GF-D8 (cell line): ENCODE results near the gene WDR64.

Source experiments
- DNase-seq: peaks from one replicate; lab custom pipeline; 2025; lab: John Stamatoyannopoulos, UW

WDR64 gene

GRCh38 chr1:241738284-241739078 lies 86.4 kb downstream of the WDR64 start:
- DNase-seq, result no peak

GRCh38 chr1:241742084-241742483 lies 90.0 kb downstream of the WDR64 start:
- DNase-seq, result no peak

- DNase-seq, result no peak
Measured at GRCh38 chr1:241744591-241744990, 92.5 kb downstream of the WDR64 start.

GRCh38 chr1:241747992-241748391 lies 95.9 kb downstream of the WDR64 start:
- DNase-seq, result no peak

GRCh38 chr1:241749041-241749944 lies 97.2 kb downstream of the WDR64 start:
- DNase-seq, result no peak

GRCh38 chr1:241749945-241750695 lies 98.0 kb downstream of the WDR64 start:
- DNase-seq, result no peak

GRCh38 chr1:241751524-241751923 lies 99.4 kb downstream of the WDR64 start:
- no peak for DNase-seq

GRCh38 chr1:241762713-241763339 lies 110.7 kb downstream of the WDR64 start:
- DNase-seq, result no peak

GRCh38 chr1:241765390-241765789 lies 113.3 kb downstream of the WDR64 start:
- no peak for DNase-seq

GRCh38 chr1:241767737-241768136 lies 115.7 kb downstream of the WDR64 start:
- DNase-seq, result no peak

GRCh38 chr1:241770115-241770514 lies 118.0 kb downstream of the WDR64 start:
- DNase-seq, result no peak

- no peak for DNase-seq
Measured at GRCh38 chr1:241771117-241771516, 119.0 kb downstream of the WDR64 start.

GRCh38 chr1:241772932-241773500 lies 120.9 kb downstream of the WDR64 start:
- no peak for DNase-seq

GRCh38 chr1:241773991-241774390 lies 121.9 kb downstream of the WDR64 start:
- no peak for DNase-seq

GRCh38 chr1:241775021-241775420 lies 122.9 kb downstream of the WDR64 start:
- DNase-seq, result no peak

GRCh38 chr1:241776911-241777310 lies 124.8 kb downstream of the WDR64 start:
- DNase-seq, result no peak

- DNase-seq, result no peak
Measured at GRCh38 chr1:241778117-241778516, 126.0 kb downstream of the WDR64 start.

GRCh38 chr1:241779897-241780296 lies 127.8 kb downstream of the WDR64 start:
- DNase-seq, result no peak

GRCh38 chr1:241782396-241782795 lies 130.3 kb downstream of the WDR64 start:
- DNase-seq, result no peak

GRCh38 chr1:241787691-241788090 lies 135.6 kb downstream of the WDR64 start:
- DNase-seq, result no peak

- no peak for DNase-seq
Measured at GRCh38 chr1:241789061-241789460, 137.0 kb downstream of the WDR64 start.

- no peak for DNase-seq
Measured at GRCh38 chr1:241799416-241799815, 147.3 kb downstream of the WDR64 start.
